Measurements from ENCODE around the gene SLC2A4RG. TPM values are rescaled to one million over a fixed set of nuclear protein-coding genes. Genes with fewer than 3 reads are reported as not detected.
A peak's percentile ranks its signal among the peaks of the same experiment; 100 is the strongest.

Gene SLC2A4RG
- total and polyA plus RNA-seq, 2 of the 13 experiments (the other 11 are each of a cell fraction or from before 2014, with no cell fraction given), result 91.4 to 95.9 TPM

DNA sequence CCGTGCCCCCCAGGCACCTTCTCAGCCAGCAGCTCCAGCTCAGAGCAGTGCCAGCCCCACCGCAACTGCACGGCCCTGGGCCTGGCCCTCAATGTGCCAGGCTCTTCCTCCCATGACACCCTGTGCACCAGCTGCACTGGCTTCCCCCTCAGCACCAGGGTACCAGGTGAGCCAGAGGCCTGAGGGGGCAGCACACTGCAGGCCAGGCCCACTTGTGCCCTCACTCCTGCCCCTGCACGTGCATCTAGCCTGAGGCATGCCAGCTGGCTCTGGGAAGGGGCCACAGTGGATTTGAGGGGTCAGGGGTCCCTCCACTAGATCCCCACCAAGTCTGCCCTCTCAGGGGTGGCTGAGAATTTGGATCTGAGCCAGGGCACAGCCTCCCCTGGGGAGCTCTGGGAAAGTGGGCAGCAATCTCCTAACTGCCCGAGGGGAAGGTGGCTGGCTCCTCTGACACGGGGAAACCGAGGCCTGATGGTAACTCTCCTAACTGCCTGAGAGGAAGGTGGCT, 42.2 kb upstream of the SLC2A4RG start (continued):
- TF ChIP-seq, protein P1, sequence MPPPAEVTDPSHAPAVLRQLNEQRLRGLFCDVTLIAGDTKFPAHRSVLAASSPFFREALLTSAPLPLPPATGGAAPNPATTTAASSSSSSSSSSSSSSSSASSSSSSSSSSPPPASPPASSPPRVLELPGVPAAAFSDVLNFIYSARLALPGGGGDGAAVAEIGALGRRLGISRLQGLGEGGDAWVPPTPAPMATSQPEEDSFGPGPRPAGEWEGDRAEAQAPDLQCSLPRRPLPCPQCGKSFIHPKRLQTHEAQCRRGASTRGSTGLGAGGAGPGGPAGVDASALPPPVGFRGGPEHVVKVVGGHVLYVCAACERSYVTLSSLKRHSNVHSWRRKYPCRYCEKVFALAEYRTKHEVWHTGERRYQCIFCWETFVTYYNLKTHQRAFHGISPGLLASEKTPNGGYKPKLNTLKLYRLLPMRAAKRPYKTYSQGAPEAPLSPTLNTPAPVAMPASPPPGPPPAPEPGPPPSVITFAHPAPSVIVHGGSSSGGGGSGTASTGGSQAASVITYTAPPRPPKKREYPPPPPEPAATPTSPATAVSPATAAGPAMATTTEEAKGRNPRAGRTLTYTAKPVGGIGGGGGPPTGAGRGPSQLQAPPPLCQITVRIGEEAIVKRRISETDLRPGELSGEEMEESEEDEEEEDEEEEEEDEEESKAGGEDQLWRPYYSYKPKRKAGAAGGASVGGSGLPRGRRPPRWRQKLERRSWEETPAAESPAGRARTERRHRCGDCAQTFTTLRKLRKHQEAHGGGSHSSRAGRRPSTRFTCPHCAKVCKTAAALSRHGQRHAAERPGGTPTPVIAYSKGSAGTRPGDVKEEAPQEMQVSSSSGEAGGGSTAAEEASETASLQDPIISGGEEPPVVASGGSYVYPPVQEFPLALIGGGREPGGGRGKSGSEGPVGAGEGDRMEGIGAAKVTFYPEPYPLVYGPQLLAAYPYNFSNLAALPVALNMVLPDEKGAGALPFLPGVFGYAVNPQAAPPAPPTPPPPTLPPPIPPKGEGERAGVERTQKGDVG (CRISPR knock-in tag; IDR thresholded peaks at IDR 0.05; ENCODE audit: borderline replicate concordance), result no peak
- TF ChIP-seq, protein P2, sequence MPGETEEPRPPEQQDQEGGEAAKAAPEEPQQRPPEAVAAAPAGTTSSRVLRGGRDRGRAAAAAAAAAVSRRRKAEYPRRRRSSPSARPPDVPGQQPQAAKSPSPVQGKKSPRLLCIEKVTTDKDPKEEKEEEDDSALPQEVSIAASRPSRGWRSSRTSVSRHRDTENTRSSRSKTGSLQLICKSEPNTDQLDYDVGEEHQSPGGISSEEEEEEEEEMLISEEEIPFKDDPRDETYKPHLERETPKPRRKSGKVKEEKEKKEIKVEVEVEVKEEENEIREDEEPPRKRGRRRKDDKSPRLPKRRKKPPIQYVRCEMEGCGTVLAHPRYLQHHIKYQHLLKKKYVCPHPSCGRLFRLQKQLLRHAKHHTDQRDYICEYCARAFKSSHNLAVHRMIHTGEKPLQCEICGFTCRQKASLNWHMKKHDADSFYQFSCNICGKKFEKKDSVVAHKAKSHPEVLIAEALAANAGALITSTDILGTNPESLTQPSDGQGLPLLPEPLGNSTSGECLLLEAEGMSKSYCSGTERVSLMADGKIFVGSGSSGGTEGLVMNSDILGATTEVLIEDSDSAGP (CRISPR knock-in tag; IDR thresholded peaks at IDR 0.05; ENCODE audit: borderline replicate concordance), result peak; percentile 21; the same call in 1 of the 2 replicates
- TF ChIP-seq, protein P3, sequence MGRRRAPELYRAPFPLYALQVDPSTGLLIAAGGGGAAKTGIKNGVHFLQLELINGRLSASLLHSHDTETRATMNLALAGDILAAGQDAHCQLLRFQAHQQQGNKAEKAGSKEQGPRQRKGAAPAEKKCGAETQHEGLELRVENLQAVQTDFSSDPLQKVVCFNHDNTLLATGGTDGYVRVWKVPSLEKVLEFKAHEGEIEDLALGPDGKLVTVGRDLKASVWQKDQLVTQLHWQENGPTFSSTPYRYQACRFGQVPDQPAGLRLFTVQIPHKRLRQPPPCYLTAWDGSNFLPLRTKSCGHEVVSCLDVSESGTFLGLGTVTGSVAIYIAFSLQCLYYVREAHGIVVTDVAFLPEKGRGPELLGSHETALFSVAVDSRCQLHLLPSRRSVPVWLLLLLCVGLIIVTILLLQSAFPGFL (CRISPR knock-in tag; IDR thresholded peaks at IDR 0.05), result no peak
- TF ChIP-seq ZNF780A (CRISPR knock-in tag; IDR thresholded peaks at IDR 0.05), result no peak
- TF ChIP-seq TBX2 (CRISPR knock-in tag; IDR thresholded peaks at IDR 0.05; ENCODE audit: borderline replicate concordance), result 0 out of 2 replicates have a peak, but pooled peaks have one; percentile 3
- no peak; the same call in 1 of the 2 replicates for TF ChIP-seq KDM5B (CRISPR knock-in tag; IDR thresholded peaks at IDR 0.05; ENCODE audit: borderline replicate concordance)
- TF ChIP-seq, protein P4, sequence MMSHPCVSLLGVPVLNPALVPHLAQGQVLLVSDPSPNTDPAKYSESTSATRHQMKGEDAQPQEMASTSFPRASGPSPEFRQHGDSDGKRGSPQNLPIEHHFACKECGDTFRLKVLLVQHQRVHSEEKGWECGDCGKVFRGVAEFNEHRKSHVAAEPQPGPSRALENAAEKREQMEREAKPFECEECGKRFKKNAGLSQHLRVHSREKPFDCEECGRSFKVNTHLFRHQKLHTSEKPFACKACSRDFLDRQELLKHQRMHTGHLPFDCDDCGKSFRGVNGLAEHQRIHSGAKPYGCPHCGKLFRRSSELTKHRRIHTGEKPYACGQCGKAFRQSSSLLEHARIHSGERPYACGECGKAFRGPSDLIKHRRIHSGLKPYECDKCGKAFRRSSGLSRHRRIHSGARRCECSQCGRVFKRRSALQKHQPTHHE (CRISPR knock-in tag; IDR thresholded peaks at IDR 0.05; ENCODE audit: borderline replicate concordance), result no peak
- TF ChIP-seq, protein P5, sequence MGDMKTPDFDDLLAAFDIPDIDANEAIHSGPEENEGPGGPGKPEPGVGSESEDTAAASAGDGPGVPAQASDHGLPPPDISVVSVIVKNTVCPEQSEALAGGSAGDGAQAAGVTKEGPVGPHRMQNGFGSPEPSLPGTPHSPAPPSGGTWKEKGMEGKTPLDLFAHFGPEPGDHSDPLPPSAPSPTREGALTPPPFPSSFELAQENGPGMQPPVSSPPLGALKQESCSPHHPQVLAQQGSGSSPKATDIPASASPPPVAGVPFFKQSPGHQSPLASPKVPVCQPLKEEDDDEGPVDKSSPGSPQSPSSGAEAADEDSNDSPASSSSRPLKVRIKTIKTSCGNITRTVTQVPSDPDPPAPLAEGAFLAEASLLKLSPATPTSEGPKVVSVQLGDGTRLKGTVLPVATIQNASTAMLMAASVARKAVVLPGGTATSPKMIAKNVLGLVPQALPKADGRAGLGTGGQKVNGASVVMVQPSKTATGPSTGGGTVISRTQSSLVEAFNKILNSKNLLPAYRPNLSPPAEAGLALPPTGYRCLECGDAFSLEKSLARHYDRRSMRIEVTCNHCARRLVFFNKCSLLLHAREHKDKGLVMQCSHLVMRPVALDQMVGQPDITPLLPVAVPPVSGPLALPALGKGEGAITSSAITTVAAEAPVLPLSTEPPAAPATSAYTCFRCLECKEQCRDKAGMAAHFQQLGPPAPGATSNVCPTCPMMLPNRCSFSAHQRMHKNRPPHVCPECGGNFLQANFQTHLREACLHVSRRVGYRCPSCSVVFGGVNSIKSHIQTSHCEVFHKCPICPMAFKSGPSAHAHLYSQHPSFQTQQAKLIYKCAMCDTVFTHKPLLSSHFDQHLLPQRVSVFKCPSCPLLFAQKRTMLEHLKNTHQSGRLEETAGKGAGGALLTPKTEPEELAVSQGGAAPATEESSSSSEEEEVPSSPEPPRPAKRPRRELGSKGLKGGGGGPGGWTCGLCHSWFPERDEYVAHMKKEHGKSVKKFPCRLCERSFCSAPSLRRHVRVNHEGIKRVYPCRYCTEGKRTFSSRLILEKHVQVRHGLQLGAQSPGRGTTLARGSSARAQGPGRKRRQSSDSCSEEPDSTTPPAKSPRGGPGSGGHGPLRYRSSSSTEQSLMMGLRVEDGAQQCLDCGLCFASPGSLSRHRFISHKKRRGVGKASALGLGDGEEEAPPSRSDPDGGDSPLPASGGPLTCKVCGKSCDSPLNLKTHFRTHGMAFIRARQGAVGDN (CRISPR knock-in tag; IDR thresholded peaks at IDR 0.05), result peak; percentile 52
- TF ChIP-seq, protein P6, sequence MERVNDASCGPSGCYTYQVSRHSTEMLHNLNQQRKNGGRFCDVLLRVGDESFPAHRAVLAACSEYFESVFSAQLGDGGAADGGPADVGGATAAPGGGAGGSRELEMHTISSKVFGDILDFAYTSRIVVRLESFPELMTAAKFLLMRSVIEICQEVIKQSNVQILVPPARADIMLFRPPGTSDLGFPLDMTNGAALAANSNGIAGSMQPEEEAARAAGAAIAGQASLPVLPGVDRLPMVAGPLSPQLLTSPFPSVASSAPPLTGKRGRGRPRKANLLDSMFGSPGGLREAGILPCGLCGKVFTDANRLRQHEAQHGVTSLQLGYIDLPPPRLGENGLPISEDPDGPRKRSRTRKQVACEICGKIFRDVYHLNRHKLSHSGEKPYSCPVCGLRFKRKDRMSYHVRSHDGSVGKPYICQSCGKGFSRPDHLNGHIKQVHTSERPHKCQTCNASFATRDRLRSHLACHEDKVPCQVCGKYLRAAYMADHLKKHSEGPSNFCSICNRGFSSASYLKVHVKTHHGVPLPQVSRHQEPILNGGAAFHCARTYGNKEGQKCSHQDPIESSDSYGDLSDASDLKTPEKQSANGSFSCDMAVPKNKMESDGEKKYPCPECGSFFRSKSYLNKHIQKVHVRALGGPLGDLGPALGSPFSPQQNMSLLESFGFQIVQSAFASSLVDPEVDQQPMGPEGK (CRISPR knock-in tag; IDR thresholded peaks at IDR 0.05), result no peak
- TF ChIP-seq ZNF577 (CRISPR knock-in tag; IDR thresholded peaks at IDR 0.05; ENCODE audit: borderline replicate concordance, low read depth), result no peak

Data from HepG2 (cell line).